Stimulated activated CD8-positive, alpha-beta memory T cell treated with anti-CD3 and anti-CD28 coated beads, Interleukin-12 subunit alpha, Interleukin-12 subunit beta, amount 100 ng/mL, for 1 hour (primary cell): Measurements from ENCODE around the gene THTPA.
"Not testable (repeated sequence)": the region's sequence is repeated elsewhere in the genome, so short reads cannot be mapped to it uniquely, and the experiment has no call there.

ENCODE experiments used
- DNase-seq: peaks from one replicate; pipeline ENCODE4 v3.0.0-alpha.2; 2020; ENCODE audit warnings: low read depth

Gene THTPA

DNA sequence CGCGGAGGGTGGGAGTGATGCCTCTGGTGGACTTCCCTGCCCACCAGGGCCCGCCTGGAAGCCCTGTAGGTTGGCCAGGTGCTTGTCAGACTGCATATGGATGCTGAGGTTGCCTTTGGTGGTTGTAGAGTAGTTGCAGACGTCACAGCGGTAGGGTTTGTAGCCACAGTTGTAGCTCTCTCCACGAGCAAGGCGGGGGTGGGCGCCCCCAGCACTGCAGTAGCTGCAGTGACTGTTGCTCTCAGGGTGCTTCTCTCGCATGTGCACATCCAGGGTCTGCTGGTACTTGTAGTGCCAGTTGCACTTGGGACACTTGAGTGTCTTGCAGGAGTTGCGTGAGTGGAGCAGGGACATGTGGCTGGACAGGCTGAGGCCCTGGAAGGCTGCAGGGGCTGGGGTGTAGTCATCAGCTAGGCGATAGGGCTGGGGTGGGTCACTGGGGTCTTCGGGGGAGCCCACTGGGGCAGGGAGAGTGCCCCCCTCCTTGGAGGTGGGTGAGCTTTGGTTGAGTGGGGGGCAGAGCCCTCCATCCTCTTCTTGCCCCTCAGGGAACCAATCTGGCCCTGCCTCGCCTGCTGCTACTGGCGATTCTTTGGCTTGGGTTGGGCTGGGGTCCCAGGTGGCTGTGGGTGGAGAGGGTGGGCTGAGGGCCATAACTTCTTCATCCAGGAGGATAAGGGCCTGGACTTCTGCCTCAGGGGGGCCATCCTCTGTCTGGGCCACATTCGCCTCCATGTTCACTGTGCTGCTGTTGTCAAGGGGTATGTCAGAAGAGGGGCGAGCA, 22.2 kb upstream of the THTPA start:
- DNase-seq, result no peak

DNA sequence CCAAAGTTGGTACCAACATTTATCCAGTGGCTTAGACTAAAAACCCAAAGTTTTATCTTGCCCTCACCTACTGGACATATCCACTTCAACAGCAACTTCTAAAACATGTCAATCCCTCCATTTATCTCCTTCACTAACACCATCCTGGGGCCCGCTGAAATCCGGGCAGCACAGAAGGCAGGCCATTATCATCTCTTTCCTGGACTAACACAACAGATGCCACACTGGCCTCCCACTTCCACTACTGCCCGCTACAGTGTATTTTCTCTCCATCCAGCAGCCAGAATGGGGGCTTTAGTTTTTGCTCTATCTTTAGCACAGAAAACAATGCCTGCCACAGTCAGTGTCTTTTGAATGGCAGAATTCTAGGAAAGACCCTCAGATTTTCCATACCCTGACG, 20.1 kb upstream of the THTPA start:
- no peak for DNase-seq

DNA sequence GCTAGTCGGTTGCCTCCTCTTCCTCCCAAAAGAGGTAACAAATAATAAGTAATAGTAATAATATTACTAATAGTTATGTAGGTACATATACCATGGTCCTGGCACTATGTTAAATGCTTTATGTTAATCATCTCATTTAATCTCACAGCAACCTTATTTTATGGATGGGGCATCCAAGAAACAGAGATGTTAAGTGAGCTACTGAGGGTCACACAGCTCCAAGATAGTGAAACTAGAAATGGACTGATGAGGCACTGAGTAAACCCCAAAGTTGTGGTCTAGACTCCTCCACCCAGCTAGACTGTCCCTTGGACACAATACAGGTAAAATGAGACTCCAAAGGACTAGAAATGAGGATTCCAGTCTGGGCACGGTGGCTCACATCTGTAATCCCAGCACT, 19.6 kb upstream of the THTPA start:
- DNase-seq, result no peak

DNA sequence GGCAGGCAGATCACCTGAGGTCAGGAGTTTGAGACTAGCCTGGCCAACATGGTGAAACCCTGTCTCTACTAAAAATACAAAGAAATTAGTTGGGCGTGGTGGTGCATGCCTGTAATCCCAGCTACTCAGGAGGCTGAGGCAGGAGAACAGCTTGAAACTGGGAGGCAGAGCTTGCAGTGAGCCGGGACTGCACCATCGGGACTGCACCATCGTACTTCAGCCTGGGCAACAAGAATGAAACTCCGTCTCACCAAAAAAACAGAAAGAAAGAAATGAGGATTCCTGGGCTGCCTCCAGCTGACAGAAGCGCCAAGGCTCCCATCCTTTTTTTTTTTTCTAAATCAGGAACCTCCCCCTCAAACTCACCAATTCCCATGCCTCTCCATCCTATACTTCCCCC, 19.2 kb upstream of the THTPA start:
- not testable (repeated sequence) for DNase-seq

DNA sequence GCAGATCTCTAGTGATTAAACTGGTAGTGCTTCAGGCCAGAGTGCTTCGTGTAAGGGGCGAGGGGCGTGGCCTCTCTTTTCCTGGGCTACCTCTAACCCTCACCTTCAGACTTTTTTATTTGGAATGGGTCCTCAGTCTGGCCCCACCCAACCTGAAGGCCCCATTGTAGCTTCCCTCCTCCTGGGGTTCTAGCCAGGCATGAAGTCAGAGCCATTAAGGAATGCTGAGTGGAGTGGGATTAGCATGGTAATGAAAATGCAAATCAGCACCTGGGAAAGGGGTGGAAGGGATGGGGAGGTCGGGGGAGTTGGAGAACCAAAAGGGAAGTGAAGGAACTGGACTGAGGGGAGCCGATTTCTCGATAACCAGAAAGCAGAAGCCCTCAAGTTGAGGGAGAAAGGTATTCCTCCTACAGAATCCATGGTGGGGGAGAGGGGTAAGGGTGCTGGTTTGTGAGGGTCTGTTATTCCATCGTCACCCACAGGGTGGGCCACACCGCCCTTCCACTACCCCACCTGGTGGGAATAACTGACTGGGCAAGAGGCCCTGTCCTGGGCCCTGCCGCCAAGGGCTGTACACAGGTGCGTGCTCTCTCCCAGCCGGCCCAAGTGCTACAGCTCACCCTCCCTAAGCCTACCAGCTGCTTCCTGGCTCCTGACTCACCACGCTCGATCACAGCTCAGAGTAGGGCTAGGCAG, 18.6 kb upstream of the THTPA start:
- no peak for DNase-seq

DNA sequence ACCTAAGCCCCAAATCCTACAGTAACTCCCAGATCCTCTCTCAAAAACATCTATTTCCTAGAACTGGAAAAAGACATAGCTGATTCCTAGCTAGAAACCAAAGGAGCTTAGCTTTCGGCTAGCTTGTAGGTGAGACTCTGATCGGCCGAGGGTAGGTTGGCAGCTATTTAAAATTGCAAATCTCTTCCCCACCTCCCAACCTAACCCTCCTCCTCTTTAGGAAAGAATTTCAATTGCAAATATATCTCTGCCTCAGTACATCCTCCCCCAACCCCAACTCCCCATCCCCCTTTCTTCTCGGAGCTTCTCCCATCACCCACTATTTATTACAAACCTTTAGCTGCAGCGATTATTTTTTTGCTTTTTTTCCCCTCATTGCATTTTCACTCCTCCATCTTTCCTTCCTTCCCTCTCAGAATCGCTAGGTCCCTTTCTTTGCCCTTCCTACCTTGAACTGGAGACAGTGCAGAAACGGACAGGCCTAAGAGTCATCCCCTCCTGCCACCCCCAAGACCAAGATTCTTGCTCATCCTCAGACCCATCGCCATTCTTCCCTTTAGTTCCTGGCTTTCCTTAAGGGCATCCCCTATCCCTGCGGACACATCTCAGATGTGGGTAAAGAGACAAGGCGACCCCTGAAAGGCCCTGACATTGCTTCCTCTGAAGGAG, 17.9 kb upstream of the THTPA start:
- DNase-seq, result no peak

DNA sequence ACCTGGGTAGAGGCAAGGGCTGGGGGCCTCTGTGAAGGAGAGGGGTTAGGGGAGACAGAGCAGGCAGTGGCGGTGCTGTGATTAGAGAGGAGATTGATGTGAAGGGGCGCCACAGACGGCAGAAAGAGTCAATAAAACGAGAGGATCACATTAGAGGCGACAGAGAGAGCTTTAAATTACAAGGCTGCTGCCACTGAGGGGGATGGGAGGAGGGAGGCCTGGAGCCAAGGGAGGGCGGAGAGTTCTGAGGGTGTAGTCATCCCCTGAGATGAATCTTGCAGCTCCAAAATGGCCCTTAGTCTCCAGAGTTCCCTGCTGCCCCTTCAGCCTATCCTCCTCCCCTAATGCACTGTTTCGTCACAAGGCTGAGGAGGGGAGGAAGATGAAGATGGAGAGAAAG, 17.3 kb upstream of the THTPA start:
- no peak for DNase-seq

DNA sequence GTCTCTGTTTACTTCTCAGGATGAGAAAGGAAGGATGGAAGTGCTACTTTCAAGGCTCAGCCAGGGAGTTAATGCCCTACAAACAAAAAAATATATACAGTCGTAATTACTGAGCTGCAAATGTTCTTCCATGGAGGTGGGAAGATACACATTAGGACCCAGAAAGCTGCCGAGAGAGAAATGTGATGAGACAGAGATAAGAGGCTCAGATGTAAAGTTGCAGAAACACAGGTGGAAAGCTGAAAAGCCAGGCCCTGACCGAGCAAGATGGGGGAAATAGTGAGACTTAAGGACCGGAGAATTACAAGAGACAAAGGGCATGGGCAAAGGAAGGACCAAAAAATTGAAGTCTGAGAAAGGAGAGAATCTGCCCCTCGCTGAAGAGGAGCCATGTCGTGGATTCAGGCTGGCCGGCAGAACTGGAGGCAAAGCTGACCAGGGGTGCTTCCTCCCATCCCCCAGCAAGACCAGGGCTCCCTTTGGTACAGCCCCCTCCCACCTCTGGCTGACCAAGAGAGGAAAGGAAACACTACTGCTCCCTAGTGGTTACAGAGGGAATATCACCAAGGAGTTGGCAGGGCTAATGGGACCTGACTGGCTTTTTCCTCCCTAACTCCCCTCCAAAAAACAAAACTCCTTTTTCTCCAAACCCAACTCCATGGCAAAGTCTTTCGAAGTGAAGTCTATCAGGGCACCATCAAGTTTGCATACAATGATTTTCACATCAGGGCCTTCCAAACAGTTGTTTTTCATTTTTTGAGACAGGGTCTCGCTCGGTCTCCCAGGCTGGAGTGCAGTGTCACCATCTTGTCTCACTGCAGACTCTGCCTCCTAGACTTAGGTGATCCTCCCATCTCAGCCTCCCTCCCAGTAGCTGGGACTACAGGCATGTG, 16.6 kb upstream of the THTPA start:
- DNase-seq, result no peak

DNA sequence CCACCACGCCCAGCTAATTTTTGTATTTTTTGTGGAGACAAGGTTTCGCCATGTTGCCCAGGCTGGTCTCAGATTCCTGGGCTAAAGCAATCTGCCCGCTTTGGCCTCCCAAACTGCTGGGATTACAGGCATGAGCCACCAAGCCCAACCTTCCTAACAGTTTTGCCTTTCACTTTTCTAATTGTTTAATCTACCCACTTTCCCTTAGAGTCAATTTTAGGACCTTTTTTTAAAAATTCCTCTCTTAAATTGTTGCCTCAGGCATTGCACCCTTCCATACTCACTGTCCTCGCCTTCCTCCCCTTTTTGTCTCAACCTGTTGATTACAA, 16.0 kb upstream of the THTPA start:
- DNase-seq, result no peak

DNA sequence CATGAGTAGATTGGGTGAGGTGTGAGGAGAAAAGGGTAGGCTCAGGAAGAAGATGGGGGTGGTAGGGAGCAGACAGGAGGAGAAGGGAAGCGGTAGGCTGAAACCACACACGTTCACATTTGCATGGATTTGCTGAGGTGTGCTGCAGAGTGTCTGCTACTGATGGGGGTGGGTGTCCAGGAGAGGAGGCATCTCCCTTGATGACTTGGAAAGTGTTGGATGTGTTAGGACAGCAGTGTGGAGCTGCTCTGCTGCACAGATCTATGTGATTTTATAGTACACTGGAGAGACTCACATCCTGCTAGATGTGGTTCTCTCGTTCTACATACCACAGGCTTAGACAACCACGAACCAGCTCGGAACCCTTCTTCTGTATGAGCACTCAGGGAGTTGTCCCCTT, 13.8 kb upstream of the THTPA start:
- DNase-seq, result no peak

DNA sequence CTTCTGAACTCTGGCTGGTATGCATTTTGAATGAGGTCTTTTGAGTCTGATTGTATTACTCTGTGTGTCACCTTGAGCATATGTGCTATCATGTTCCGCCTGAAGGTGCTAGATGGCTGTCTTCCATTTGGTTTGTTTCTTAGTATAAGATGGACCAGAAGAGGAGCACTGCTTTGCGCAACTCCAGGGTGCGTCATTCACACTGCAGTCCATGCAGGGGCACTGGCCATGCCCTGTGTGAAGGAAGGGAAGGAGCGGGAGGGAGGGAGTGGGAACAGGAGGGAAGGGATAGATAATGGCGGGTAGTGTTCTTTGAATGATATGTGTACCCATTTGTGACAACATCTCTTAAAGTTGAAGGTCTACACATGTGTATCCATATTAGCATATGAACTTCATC, 12.7 kb upstream of the THTPA start:
- DNase-seq, result no peak

DNA sequence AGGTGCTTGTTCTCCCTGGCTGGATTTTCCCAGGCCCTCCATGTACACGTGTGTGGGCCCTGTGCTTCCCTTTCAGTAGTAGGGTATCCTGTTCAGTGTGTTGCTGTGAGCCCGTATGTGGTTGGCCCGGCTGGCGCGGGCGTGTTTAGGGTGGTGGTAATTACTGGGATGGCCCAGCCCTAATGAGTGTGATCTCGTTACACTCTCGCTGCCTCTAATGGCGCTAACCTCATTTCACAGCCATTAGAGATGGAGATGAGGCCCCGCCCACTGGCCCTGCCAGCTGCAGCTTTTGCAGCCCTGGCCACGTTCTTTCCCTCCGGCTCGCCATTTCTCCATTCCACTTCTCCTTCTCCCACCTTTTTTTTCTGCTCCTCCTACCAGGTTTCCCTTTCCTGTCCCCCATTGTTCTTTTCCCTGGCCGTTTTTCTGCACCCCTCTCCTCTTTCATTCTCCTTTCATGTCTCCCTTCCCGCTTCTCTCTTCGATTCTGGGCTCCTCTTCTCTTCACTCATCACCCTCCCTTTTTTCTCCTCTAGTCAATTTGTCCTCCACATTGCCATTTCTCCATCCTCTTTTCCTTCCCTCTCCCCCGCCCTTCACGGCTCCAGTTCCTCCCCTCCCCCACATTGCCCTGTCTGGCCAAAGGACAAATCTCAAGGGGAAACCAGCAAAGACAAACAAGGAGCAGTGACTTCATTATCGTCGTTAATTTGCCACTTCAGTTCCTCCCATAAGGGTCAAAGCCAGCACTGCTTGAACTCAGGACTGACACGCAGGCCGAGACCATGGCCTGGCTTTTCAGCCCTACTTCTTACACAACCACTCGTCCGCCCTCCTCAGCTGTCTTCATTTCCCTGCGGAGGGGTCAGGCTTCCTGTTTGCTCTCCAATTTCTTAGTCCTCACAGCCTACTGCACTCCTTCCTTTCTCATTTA, 11.3 kb upstream of the THTPA start:
- DNase-seq, result no peak

DNA sequence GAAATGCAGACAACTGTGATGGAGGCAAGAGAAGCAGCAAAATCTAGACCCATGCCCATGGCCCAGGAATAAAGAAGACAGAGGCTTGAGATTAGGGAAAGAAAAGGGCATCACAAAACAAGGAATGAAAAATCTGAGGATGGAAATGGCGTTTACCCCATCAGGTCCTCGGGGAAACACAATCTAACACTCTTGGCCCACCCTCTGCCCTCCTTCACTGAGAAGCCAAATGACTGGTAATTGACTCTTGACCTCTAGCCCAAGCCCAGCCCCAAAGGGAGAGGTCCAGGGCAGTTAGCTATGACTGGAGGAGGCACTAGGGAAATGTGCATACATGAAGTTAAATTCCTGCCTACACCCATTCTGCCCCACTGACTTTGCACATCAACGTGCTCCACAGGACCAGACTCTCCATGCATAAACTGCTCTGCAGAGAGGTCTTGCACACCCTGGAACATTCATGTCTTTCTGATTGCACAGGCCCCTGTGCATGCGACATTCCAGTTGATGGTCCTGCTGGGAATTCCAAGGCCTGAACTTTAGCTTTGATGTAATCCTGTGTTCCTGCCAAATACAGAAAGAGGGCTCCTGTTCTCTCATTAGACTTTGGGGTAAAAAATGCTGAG, 10.2 kb upstream of the THTPA start:
- no peak for DNase-seq

DNA sequence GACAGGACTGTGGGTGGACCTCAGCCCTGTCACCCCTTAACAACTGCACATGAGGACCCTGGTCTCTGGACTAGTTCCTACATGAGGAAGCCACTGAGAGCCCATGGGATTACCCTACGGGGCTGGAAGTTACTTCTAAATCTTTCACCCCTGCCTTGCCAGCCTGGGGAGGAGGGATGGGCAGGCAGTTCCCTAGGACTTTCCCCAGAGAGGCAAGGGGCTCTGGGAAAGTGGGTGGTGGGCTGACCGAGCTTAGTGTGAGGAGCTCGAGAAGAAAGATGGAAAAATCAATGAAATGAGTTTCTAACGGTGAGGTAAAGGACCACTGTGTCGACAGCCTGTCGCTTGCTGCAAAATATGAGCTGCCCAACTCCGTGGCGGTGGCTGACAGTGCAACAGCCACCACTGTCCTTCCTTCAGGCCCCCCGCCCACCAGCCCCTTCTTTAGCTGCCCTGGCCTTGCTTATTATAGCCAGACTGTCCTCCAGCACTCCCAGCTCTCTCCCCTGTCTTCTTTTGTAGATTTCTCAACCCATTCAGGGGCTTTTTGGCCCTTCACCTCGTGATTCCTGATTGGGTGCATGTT, 9.5 kb upstream of the THTPA start:
- no peak for DNase-seq

DNA sequence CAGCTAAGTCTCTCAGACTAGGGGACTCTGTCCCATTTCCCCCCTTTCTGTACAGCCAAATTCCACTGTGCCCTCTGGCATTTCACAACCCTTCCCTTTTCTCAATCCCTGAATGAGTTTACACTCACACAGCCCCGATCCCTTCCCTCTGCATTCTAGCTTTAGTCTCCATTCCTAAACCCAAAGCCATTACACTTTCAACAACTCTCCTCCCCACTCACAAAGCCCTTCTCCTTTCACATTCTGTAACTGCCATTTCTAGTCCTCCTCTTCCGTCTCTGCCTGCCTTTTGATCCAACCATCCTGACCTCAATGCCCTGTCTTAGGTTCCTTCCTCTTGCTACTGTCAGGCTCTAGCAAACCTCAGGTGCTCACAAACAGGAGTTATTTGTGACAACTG, 8.1 kb upstream of the THTPA start:
- DNase-seq, result no peak

DNA sequence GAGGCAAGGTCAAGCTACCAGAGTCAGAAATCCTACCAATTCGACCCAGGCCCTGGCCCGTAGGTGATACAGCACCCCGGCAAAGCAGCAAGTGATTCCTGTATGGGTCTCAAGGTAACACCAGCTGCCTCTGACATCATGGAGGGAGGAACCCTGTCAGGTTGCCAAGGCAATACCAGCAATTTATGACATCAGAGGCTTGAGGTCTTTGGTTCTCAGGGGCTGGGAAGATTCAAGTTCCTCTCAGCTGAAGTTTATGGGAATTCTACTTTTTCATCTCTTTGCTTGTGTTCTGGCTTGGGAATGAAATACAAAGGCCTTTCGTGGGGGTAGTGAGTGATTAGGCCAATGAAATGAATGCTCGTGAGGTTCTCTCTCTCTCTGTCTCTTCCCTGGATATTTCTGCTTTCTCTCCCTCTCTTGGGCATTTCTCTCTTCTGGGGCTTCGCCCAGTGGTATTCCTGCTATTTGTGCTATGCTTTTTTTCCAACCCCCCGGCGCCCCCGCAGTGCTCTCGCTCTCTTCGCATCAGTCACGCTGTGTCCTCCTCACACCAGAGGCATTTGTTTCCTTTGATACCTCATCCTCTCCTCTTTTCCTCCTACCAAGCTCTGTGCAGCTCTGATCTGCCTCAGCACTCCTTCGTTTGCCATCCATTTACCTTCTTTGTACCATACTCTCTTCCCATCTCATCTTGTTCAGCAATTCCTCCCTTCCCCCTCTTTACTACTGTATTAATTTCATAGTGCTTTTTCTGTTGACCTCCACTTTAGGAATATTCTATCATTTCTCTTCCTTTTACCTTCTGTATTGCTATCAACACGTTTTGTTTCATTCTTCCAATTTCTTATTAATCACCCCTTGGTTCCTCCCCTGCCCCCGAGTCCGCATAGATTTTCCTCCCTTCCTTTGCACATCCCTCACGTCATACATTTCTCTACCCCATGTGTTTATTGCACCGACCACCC, 7.4 kb upstream of the THTPA start:
- DNase-seq, result no peak

DNA sequence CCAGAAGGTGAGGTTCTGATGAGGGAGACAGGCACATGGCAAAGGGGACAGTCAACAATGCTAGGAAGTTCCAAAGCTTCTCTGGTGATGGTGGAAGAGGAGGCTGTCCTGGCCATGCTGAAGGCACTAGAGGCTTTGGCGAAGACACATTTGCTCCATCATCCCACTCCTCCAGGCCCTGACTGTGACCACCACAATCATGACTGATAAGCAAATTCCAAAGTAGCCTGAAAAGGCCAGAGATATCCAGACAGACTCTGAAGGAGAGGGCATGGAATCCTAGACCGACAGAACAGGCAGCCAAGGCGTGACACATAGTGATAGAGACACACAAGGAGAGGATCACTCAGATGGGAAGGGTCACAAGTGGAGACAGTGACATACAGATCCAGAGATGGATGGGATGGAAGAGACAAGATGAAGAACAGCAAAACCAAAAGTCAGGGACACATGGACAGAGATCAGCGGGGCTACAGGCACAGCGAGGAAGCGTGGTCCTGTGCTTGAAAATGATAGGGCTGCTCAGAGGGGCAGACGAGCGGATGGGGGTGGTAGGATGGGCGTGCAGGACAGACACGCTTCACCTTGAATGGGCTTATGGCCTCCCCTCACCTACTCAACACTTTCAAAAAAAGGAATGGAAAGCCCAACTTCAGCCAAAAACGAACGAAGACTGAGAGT, 5.8 kb upstream of the THTPA start:
- no peak for DNase-seq

DNA sequence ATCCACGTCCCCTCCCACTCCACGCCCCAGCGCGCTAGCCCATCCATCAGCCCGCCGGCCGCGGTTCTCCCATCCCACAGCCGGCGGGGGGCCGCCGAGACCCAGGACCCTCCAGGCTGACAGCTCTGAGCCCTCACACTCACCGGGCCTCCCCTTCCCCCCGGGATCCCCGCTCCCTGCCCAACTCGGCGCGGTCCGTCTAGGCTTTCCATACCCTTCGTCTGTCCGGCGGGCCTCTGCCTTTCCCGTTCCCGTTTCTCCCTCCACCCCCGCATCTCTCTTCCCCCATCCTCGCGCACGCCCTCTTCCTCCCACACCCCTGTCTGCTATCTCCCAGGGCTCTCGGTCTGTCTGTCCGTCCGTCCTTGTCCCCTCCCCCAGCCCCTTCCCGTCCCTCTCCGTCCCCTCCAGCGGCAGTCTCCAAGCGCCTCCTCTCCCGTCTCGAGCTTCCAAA, 5.2 kb upstream of the THTPA start:
- no peak for DNase-seq
